Tibial nerve (tissue), 4 donors: ENCODE results near the gene DEK.

ENCODE experiments used
- EP300 ChIP-seq, 2 donors: sonication (generic); formaldehyde crosslinking; IDR thresholded peaks; one replicate each; pipeline ENCODE4 v1.6.1; 2017; ENCODE audit warnings: antibody characterized with exemption in 2 of 2, mild to moderate bottlenecking in 1 of 2
- POLR2A ChIP-seq, 2 donors: fragments of 450-650 bp; IDR thresholded peaks; one replicate each; pipeline ENCODE4 v1.6.1; 2017; ENCODE audit warnings: antibody characterized with exemption in 2 of 2, mild to moderate bottlenecking in 2 of 2, moderate library complexity in 2 of 2
- TF ChIP-seq, protein P1 (sequence below), 5 experiments: fragments of 200-600 bp in 3 of 5; fragments of 450-650 bp in 2 of 5; sonication (generic) in 3 of 5; IDR thresholded peaks; one replicate each; pipeline ENCODE4 v1.5.1; 2016 to 2019; ENCODE audit warnings: antibody characterized with exemption in 5 of 5, mild to moderate bottlenecking in 3 of 5, moderate library complexity in 2 of 5

DNA sequence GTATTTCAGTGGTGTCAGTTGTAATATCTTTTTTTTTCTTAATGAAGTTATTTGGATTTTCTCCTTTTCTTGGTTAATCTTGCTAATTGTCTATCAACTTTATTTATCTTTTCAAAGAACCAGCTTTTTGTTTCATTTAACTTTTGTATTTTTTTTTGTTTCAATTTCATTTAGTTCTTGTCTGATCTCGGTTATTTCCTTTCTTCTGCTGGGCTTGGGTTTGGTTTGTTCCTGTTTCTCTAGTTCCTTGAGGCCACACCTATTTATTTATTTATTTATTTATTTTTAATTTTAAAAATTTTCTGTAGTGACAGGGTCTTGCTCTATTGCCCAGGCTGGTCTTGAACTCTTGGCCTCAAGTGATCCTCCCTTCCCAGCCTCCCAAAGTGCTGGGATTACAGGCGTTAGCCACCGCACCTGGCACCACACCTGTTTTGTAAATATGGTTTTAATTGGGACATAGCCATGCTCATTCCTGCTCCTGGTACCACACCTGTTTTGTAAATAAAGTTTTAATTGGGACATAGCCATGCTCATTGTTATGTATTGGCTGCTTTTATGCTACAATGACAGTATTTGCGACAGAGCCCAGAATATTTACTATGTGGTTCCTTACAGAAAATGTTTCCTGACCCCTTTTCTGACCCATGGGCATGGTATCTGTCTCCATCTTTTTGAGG, 86.9 kb downstream of the DEK start:
- TF ChIP-seq POLR2A (IDR thresholded peaks at IDR 0.05) (no peak), EP300 (IDR thresholded peaks at IDR 0.05) (no peak)
- TF ChIP-seq, protein P1, sequence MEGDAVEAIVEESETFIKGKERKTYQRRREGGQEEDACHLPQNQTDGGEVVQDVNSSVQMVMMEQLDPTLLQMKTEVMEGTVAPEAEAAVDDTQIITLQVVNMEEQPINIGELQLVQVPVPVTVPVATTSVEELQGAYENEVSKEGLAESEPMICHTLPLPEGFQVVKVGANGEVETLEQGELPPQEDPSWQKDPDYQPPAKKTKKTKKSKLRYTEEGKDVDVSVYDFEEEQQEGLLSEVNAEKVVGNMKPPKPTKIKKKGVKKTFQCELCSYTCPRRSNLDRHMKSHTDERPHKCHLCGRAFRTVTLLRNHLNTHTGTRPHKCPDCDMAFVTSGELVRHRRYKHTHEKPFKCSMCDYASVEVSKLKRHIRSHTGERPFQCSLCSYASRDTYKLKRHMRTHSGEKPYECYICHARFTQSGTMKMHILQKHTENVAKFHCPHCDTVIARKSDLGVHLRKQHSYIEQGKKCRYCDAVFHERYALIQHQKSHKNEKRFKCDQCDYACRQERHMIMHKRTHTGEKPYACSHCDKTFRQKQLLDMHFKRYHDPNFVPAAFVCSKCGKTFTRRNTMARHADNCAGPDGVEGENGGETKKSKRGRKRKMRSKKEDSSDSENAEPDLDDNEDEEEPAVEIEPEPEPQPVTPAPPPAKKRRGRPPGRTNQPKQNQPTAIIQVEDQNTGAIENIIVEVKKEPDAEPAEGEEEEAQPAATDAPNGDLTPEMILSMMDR (IDR thresholded peaks at IDR 0.05), result no peak
